ENCODE data around the gene ZNF24.
A peak's percentile ranks its signal among the peaks of the same experiment; 100 is the strongest.

Gene ZNF24

GRCh38 chr18:35343936-35344735, at the start of gene ZNF24:
ZNF24 (minus strand) TSS chr18:35344420; CDS start chr18:35340650, 3,770 bp downstream.
- DNase-seq: peak; percentile 92

GRCh38 chr18:35393716-35394115, 49.5 kb upstream of the ZNF24 start:
- DNase-seq: no peak

GRCh38 chr18:35392375-35392774, 48.2 kb upstream of the ZNF24 start:
- DNase-seq: no peak

- no peak for DNase-seq
Measured at GRCh38 chr18:35390951-35391700, 46.9 kb upstream of the ZNF24 start.

GRCh38 chr18:35389095-35389618, 44.9 kb upstream of the ZNF24 start:
- DNase-seq: peak; percentile 15

GRCh38 chr18:35387152-35387571, 42.9 kb upstream of the ZNF24 start:
- DNase-seq: peak; percentile 10

- peak; percentile 60 for DNase-seq
Measured at GRCh38 chr18:35386600-35387100, 42.4 kb upstream of the ZNF24 start.

GRCh38 chr18:35383136-35383535, 38.9 kb upstream of the ZNF24 start:
- no peak for DNase-seq

- no peak for DNase-seq
Measured at GRCh38 chr18:35379421-35379820, 35.2 kb upstream of the ZNF24 start.

- no peak for DNase-seq
Measured at GRCh38 chr18:35378574-35378896, 34.3 kb upstream of the ZNF24 start.

- peak; percentile 42 for DNase-seq
Measured at GRCh38 chr18:35377875-35378573, 33.8 kb upstream of the ZNF24 start.

- peak; percentile 42 for DNase-seq
Measured at GRCh38 chr18:35376742-35377695, 32.8 kb upstream of the ZNF24 start, which contains the start of gene ZNF396. ZNF396 (minus strand) TSS chr18:35377337; CDS start chr18:35374292, 3,045 bp downstream.

GRCh38 chr18:35376393-35376741, 32.1 kb upstream of the ZNF24 start:
- no peak for DNase-seq

- no peak for DNase-seq
Measured at GRCh38 chr18:35374708-35375107, 30.5 kb upstream of the ZNF24 start.

- peak; percentile 57 for DNase-seq
Measured at GRCh38 chr18:35371412-35372195, 27.4 kb upstream of the ZNF24 start.

GRCh38 chr18:35369126-35369525, 24.9 kb upstream of the ZNF24 start:
- no peak for DNase-seq

- no peak for DNase-seq
Measured at GRCh38 chr18:35368595-35368994, 24.4 kb upstream of the ZNF24 start.

GRCh38 chr18:35362531-35362930, 18.3 kb upstream of the ZNF24 start:
- DNase-seq: no peak

GRCh38 chr18:35361570-35362321, 17.5 kb upstream of the ZNF24 start:
- DNase-seq: no peak

GRCh38 chr18:35355140-35355618, 11.0 kb upstream of the ZNF24 start:
- peak; percentile 75 for DNase-seq
